AG04449 (cell line): ENCODE results near the gene DYNLT1.
A peak's percentile ranks its signal among the peaks of the same experiment; 100 is the strongest.

Experiments
- CTCF ChIA-PET: fragments of 350-600 bp; formaldehyde crosslinking; extraction: SDS; loops from one replicate; lab custom pipeline; 2021; ENCODE audit warnings: antibody characterized with exemption; lab: Yijun Ruan, JAX
- POLR2A ChIA-PET: fragments of 400-600, 350-600 bp; formaldehyde crosslinking; extraction: SDS; loops from one replicate; lab custom pipeline; 2020; ENCODE audit warnings: antibody characterized with exemption, inconsistent platforms; lab: Yijun Ruan, JAX
- DNase-seq: peaks from one replicate; pipeline ENCODE4 v3.0.0-alpha.2; 2010; ENCODE audit warnings: low read depth, low spot score
- H3K4me3 ChIP-seq: 2 replicates; pipeline ENCODE4 v1.5.1; 2011; ENCODE audit warnings: low read depth, mild to moderate bottlenecking, control low read depth, low read length
- TF ChIP-seq, protein P1 (sequence below): IDR thresholded peaks from one replicate; pipeline ENCODE4 v1.5.1; 2011; ENCODE audit warnings: mild to moderate bottlenecking, moderate library complexity, low read length, control low read depth, inconsistent platforms; ENCODE audit not compliant: insufficient read depth; ENCODE audit errors: missing control alignments

DYNLT1 gene

DNA sequence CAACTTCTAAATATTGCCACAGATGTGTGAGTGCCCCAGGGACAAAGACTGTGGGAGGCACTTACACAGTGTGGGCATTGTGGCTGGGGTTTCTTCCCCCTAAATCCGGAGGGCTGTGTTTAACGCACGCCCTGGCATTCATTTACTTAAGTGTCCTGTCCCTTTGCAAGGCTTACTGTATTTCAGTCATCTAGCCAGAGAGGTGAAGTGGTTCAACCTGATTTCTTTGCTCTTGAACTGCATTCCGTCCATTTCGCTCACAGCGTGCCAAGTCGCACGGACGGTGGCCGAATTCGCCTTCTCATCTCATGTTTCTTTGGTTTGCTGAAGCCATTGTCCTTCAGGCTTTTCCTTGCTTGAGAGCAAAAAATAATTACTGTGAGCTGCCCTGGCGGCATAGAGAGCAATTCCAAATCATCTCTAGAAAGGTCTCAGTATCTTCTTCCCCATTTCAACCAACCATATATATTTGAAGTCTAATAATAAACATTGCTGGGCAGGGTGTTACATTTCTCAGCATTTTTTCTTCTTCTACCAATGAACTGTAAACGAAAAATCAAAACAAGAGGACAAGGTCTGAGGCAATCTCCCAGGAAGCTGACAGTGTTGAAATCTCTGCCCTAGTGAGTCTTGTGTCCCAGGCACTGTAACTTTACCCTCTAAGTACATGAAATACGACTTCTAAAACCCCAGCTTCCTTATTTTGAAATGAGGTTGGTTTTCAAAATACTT is 22.3 kb upstream of the DYNLT1 start:
- TF ChIP-seq, protein P1, sequence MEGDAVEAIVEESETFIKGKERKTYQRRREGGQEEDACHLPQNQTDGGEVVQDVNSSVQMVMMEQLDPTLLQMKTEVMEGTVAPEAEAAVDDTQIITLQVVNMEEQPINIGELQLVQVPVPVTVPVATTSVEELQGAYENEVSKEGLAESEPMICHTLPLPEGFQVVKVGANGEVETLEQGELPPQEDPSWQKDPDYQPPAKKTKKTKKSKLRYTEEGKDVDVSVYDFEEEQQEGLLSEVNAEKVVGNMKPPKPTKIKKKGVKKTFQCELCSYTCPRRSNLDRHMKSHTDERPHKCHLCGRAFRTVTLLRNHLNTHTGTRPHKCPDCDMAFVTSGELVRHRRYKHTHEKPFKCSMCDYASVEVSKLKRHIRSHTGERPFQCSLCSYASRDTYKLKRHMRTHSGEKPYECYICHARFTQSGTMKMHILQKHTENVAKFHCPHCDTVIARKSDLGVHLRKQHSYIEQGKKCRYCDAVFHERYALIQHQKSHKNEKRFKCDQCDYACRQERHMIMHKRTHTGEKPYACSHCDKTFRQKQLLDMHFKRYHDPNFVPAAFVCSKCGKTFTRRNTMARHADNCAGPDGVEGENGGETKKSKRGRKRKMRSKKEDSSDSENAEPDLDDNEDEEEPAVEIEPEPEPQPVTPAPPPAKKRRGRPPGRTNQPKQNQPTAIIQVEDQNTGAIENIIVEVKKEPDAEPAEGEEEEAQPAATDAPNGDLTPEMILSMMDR = no peak
- CTCF ChIA-PET = interaction anchor here (0.8 to 2.5 kb wide), 6 partner anchors 11 to 446 kb away, joined by 3 to 12 read pairs (median 4); no protein-coding TSS in a partner anchor
- H3K4me3 ChIP-seq = no peak overlapping the region
- peak; percentile 73 for DNase-seq
- POLR2A ChIA-PET = no interaction called here

DNA sequence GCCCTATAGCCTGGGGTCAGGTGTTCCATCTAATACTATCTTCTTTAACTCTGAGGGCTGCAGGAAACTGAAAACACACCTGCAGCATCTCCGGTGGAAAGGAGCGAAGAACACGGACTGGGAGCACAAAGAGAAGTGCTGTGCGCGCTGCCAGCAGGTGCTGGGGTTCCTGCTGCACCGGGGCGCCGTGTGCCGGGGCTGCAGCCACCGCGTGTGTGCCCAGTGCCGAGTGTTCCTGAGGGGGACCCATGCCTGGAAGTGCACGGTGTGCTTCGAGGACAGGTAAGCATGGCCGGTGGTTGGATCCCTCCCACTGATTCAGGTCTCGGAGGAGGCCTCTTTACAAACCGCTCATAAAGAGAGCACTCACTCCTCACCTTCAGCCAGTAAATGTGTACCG is 20.8 kb upstream of the DYNLT1 start:
- CTCF ChIA-PET = no interaction called here
- H3K4me3 ChIP-seq = no peak overlapping the region
- TF ChIP-seq, protein P1 = no peak
- no peak for DNase-seq
- POLR2A ChIA-PET = no interaction called here

DNA sequence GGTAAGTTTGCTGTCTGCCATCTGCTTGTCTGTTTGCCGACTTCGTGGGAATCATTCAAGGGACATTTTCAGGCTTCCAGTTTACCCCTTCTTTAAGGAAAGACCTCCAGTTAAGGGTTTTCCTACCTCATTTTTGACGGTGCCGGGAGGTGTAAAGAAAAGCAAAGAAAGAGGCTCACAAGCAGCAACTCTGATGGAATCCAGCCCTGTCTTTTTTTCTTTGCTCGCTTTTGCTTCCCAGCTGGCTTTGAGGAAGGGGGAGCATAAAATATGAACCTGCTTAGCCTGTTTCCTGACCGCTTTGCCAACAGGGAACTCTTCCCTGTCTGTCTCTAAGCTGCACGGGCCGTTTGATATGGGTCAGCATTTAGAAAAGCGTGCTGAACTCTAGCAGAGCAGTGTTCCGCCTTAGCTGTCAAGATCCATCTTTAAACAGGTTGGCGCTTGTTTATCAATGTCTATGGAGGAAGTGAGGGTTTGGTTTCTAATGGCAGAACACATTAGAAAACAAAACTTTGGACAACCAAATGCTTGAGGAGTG is 19.2 kb upstream of the DYNLT1 start:
- TF ChIP-seq, protein P1 = no peak
- DNase-seq = no peak
- ChIA-PET POLR2A (no interaction called here), CTCF (interaction anchor here (1.0 to 3.4 kb wide), 4 partner anchors 18 to 40 kb away, joined by 3 to 22 read pairs (median 6); no protein-coding TSS in a partner anchor)
- H3K4me3 ChIP-seq = no peak overlapping the region

DNA sequence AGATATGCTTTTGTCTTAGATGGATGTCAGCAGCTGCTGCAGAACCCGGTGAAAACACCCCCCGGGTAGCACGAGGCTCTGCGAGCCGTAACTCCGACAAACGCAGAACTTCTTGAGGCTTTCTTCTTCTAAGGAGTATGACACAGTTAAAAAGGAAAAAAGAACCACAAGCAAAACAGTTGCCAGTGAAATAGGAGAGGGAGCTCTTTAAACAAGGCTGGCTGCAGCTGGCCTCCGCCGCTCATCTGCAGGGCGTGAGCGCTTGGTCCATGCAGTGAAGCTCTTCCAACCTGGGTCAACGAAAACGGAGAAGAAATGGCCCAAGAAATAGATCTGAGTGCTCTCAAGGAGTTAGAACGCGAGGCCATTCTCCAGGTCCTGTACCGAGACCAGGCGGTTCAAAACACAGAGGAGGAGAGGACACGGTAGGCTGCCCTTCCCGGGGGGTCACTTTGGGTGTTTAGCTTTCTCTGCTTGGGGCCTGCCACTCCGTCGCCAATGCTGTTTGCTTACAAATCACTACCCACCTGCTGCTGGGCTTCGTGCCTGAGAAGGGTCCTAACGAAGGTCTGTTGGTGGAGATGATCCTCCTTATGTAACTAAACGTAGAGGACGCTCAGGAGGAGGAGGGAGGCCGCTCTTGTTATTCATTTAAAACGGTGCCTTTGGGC is 18.5 kb upstream of the DYNLT1 start:
- no peak for DNase-seq
- ChIA-PET CTCF (interaction anchor here (1.0 to 3.4 kb wide), 5 partner anchors 13 to 40 kb away, joined by 3 to 22 read pairs (median 9); partner anchors contain the start of gene SYTL3), POLR2A (no interaction called here)
- TF ChIP-seq, protein P1 = no peak
- no peak overlapping the region; the same call in 1 of the 2 replicates for H3K4me3 ChIP-seq

DNA sequence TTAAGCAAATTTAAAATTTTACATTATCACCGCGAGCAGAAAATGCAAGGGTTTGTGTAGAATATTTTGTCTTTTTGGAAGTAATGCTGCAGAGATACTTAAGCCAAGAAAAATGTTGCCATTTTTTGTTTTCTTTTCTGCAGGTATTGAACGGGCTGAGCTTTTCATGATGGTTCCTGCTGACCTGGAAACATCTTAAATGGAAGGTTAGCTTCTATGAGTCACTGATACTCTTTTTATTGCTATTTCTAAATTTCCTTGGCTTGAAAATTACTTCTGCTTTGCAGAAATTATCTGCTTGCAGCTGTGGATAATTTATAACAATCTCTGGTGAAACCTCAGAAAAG is 18.0 kb upstream of the DYNLT1 start:
- CTCF ChIA-PET = interaction anchor here (1.0 to 3.4 kb wide), 6 partner anchors 13 to 442 kb away, joined by 3 to 22 read pairs (median 8); partner anchors contain the start of gene SYTL3
- no peak for DNase-seq
- TF ChIP-seq, protein P1 = no peak
- POLR2A ChIA-PET = no interaction called here
- H3K4me3 ChIP-seq = no peak overlapping the region; the same call in 1 of the 2 replicates
